ENCODE data around the gene ATOH8. TPM values are rescaled to one million over a fixed set of nuclear protein-coding genes. Genes with fewer than 3 reads are reported as not detected.

The ATOH8 gene
- polyA plus RNA-seq, 2 of the 4 experiments (the other 2 are of a cell fraction): 1.8 to 20.0 TPM

DNA sequence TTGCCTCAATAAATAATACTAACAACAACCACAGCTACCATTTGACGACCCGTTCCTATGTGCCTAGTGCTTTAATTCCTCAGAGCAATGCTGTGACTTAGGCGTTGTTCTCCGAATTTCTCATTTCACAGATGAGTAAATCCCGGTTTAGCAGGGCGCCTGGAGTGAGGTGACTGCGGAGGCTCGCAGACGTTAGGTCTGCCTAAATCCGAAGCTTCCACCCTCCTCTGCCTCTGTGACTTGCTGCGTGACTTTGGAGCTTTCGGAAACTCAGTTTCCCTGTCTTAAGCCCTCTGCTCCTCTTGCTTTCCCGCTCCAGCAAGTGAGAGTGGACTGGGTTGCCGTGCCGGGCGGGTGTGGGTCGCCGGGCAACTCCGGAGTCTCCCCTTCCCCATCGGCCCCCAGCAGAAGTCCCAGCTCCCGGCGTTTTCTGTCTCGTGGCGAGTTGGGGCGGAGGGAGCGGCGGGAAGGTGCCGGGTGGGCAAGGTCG lies 711 bp upstream of the ATOH8 start:
- H3K4me2 ChIP-seq: peak overlapping the region; percentile 96
- WGBS (ENCODE audit: missing lambda C conversion rate): 89% methylated on average over 29 of the region's 29 CpGs
- ATAC-seq: no peak
- H3K4me3 ChIP-seq: peak overlapping the region; percentile 75
- FAIRE-seq: no peak
- TF ChIP-seq KDM1A (IDR thresholded peaks at IDR 0.05; ENCODE audit: low read depth) (no peak), NR3C1 (IDR thresholded peaks at IDR 0.05) (no peak), POLR2AphosphoS2 (conservative IDR thresholded peaks at IDR 0.05; ENCODE audit: low read length) (no peak), CEBPB (IDR thresholded peaks at IDR 0.05) (no peak), FOSB (CRISPR knock-in tag; IDR thresholded peaks at IDR 0.05) (no peak), MAFK (IDR thresholded peaks at IDR 0.05; ENCODE audit: partially characterized antibody) (no peak), TFCP2L1 (CRISPR knock-in tag; IDR thresholded peaks at IDR 0.05) (no peak), EP300 (IDR thresholded peaks at IDR 0.05) (no peak), RNF2 (IDR thresholded peaks at IDR 0.05; ENCODE audit: borderline replicate concordance, low read depth) (no peak), HOXA7 (CRISPR knock-in tag; IDR thresholded peaks at IDR 0.05) (no peak), RCOR1 (IDR thresholded peaks at IDR 0.05; ENCODE audit: low read depth, low read length) (no peak)
- TF ChIP-seq, protein P1, sequence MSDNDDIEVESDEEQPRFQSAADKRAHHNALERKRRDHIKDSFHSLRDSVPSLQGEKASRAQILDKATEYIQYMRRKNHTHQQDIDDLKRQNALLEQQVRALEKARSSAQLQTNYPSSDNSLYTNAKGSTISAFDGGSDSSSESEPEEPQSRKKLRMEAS (IDR thresholded peaks at IDR 0.05): no peak
- TF ChIP-seq, protein P2, sequence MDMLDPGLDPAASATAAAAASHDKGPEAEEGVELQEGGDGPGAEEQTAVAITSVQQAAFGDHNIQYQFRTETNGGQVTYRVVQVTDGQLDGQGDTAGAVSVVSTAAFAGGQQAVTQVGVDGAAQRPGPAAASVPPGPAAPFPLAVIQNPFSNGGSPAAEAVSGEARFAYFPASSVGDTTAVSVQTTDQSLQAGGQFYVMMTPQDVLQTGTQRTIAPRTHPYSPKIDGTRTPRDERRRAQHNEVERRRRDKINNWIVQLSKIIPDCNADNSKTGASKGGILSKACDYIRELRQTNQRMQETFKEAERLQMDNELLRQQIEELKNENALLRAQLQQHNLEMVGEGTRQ (IDR thresholded peaks at IDR 0.05): no peak
- CTCF ChIA-PET: interaction anchor here (1.0 to 63.0 kb wide), 11 partner anchors 9 to 335 kb away, joined by 3 to 1675 read pairs (median 52); no protein-coding TSS in a partner anchor
- no peaks in the 10 kb centered on the region for H3K9me3 ChIP-seq
- peak overlapping the region; percentile 82 to 89 for H3K27ac ChIP-seq
- POLR2A ChIA-PET: interaction anchor here (2.4 kb wide), 2 partner anchors 11 to 19 kb away, joined by 9 to 27 read pairs; no protein-coding TSS in a partner anchor
- DNase-seq (ENCODE audit: low read depth in 1 of 2, low spot score in 1 of 2): no peak
- H3K4me1 ChIP-seq: peaks cover 57% of the 10 kb centered on the region

DNA sequence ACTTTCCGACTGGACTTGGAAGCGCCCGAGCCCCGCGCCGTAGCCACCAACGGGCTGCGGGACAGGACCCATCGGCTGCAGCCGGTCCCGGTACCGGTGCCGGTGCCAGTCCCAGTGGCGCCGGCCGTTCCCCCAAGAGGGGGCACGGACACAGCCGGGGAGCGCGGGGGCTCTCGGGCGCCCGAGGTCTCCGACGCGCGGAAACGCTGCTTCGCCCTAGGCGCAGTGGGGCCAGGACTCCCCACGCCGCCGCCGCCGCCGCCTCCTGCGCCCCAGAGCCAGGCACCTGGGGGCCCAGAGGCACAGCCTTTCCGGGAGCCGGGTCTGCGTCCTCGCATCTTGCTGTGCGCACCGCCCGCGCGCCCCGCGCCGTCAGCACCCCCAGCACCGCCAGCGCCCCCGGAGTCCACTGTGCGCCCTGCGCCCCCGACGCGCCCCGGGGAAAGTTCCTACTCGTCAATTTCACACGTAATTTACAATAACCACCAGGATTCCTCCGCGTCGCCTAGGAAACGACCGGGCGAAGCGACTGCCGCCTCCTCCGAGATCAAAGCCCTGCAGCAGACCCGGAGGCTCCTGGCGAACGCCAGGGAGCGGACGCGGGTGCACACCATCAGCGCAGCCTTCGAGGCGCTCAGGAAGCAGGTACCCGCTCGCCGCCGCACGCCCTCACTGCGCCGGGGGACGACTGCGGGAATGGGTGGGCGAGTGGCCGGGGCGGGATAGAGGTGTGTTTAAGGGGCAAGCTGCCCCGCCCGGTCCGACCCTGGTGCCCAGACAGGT lies 713 bp downstream of the ATOH8 start:
- WGBS (ENCODE audit: missing lambda C conversion rate): 1% methylated on average over 51 of the region's 93 CpGs
- H3K4me1 ChIP-seq: peaks cover 47% of the 10 kb centered on the region
- peak overlapping the region; percentile 82 to 89 for H3K27ac ChIP-seq
- FAIRE-seq: no peak
- H3K4me3 ChIP-seq: peak overlapping the region; percentile 75
- H3K4me2 ChIP-seq: peak overlapping the region; percentile 96
- peak in 1 of 2 experiments; percentile 62 for DNase-seq (ENCODE audit: low read depth in 1 of 2, low spot score in 1 of 2)
- POLR2A ChIA-PET: interaction anchor here (2.4 kb wide), 2 partner anchors 12 to 18 kb away, joined by 9 to 27 read pairs; no protein-coding TSS in a partner anchor
- peak; percentile 33 to 43 for ATAC-seq
- CTCF ChIA-PET: interaction anchor here (6.0 to 63.0 kb wide), 7 partner anchors 8 to 62 kb away, joined by 25 to 1675 read pairs (median 129); no protein-coding TSS in a partner anchor
- TF ChIP-seq RCOR1 (IDR thresholded peaks at IDR 0.05; ENCODE audit: low read depth, low read length) (no peak), TFCP2L1 (CRISPR knock-in tag; IDR thresholded peaks at IDR 0.05) (no peak), HDAC2 (IDR thresholded peaks at IDR 0.05) (peak; percentile 93), NPAS2 (CRISPR knock-in tag; IDR thresholded peaks at IDR 0.05; ENCODE audit: borderline replicate concordance) (no peak), RAD21 (conservative IDR thresholded peaks at IDR 0.05 in 1 of 2, IDR thresholded peaks at IDR 0.05 in 1 of 2) (peak in 1 of 2 experiments; percentile 18; a peak in 2 of 5 replicates), PHF8 (IDR thresholded peaks at IDR 0.05; ENCODE audit: borderline replicate concordance, low read depth) (no peak), GATA3 (IDR thresholded peaks at IDR 0.05; ENCODE audit: borderline replicate concordance) (no peak), EHMT2 (IDR thresholded peaks at IDR 0.05; ENCODE audit: low read depth) (no peak), CHD4 (IDR thresholded peaks at IDR 0.05; ENCODE audit: borderline replicate concordance) (no peak), CEBPB (IDR thresholded peaks at IDR 0.05) (no peak)
- TF ChIP-seq, protein P3, sequence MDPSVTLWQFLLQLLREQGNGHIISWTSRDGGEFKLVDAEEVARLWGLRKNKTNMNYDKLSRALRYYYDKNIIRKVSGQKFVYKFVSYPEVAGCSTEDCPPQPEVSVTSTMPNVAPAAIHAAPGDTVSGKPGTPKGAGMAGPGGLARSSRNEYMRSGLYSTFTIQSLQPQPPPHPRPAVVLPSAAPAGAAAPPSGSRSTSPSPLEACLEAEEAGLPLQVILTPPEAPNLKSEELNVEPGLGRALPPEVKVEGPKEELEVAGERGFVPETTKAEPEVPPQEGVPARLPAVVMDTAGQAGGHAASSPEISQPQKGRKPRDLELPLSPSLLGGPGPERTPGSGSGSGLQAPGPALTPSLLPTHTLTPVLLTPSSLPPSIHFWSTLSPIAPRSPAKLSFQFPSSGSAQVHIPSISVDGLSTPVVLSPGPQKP (IDR thresholded peaks at IDR 0.05; ENCODE audit: low read depth, low read length): no peak
- TF ChIP-seq, protein P1 (IDR thresholded peaks at IDR 0.05): peak; percentile 28; the same call in 1 of the 2 replicates
- TF ChIP-seq, protein P4, sequence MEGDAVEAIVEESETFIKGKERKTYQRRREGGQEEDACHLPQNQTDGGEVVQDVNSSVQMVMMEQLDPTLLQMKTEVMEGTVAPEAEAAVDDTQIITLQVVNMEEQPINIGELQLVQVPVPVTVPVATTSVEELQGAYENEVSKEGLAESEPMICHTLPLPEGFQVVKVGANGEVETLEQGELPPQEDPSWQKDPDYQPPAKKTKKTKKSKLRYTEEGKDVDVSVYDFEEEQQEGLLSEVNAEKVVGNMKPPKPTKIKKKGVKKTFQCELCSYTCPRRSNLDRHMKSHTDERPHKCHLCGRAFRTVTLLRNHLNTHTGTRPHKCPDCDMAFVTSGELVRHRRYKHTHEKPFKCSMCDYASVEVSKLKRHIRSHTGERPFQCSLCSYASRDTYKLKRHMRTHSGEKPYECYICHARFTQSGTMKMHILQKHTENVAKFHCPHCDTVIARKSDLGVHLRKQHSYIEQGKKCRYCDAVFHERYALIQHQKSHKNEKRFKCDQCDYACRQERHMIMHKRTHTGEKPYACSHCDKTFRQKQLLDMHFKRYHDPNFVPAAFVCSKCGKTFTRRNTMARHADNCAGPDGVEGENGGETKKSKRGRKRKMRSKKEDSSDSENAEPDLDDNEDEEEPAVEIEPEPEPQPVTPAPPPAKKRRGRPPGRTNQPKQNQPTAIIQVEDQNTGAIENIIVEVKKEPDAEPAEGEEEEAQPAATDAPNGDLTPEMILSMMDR (IDR thresholded peaks at IDR 0.05): no peak
- no peaks in the 10 kb centered on the region for H3K9me3 ChIP-seq

All from A549 (cell line).